Measurements from ENCODE around the gene IMMP2L. TPM values are rescaled to one million over a fixed set of nuclear protein-coding genes. Genes with fewer than 3 reads are reported as not detected.

Gene IMMP2L
- total and polyA plus RNA-seq, 4 donors, result 7.3 to 21.1 (median 12.4) TPM

- 96% methylated on average over 2 of the region's 2 CpGs for WGBS
- H3K27ac ChIP-seq (ENCODE audit: low read depth in 1 of 2, low read length in 2 of 2), result no peak overlapping the region
- no peak overlapping the region for H3K4me3 ChIP-seq (ENCODE audit: low read depth in 1 of 3, low read length in 3 of 3)
- no peaks in the 10 kb centered on the region for H3K9me3 ChIP-seq (ENCODE audit: control insufficient read depth in 4 of 4, low read length in 3 of 4)
- no peaks in the 10 kb centered on the region for H3K27me3 ChIP-seq (ENCODE audit: control insufficient read depth in 4 of 4, insufficient read depth in 4 of 4, low read length in 3 of 4)
- no peaks in the 10 kb centered on the region for H3K4me1 ChIP-seq (ENCODE audit: control insufficient read depth in 4 of 4, insufficient read depth in 4 of 4, low read length in 3 of 4)
- no peak for DNase-seq (ENCODE audit: low spot score)
- H3K9ac ChIP-seq (ENCODE audit: low read depth in 1 of 2, low read length in 2 of 2), result no peak overlapping the region
- H3K36me3 ChIP-seq (ENCODE audit: control insufficient read depth in 4 of 4, insufficient read depth in 3 of 4, low read depth in 1 of 4, low read length in 3 of 4), result no peaks in the 10 kb centered on the region
- TF ChIP-seq GABPA (IDR thresholded peaks at IDR 0.05 in 1 of 2, conservative IDR thresholded peaks at IDR 0.05 in 1 of 2), result no peak
- no peak for TF ChIP-seq HNF4A (conservative IDR thresholded peaks at IDR 0.05)
- TF ChIP-seq ATF3 (IDR thresholded peaks at IDR 0.05), result no peak
- TF ChIP-seq HNF4G (IDR thresholded peaks at IDR 0.05), result no peak
- TF ChIP-seq CTCF (IDR thresholded peaks at IDR 0.05; ENCODE audit: low read depth, low read length, missing input control), result no peak
- no peak for TF ChIP-seq YY1 (IDR thresholded peaks at IDR 0.05)
- no peak for TF ChIP-seq TAF1 (conservative IDR thresholded peaks at IDR 0.05)
- no peak for TF ChIP-seq ZBTB33 (IDR thresholded peaks at IDR 0.05)
- no peak for TF ChIP-seq MAX (IDR thresholded peaks at IDR 0.05)
- no peak for TF ChIP-seq FOXA1 (IDR thresholded peaks at IDR 0.05)
- TF ChIP-seq NR2F2 (IDR thresholded peaks at IDR 0.05), result no peak
These were observed 680.6 kb downstream of the IMMP2L start for GRCh38 chr7:110881721-110882120.

- Histone ChIP-seq H3K9me3 (ENCODE audit: control insufficient read depth in 4 of 4, low read length in 3 of 4) (no peaks in the 10 kb centered on the region), H3K27ac (ENCODE audit: low read depth in 1 of 2, low read length in 2 of 2) (no peak overlapping the region), H3K36me3 (ENCODE audit: control insufficient read depth in 4 of 4, insufficient read depth in 3 of 4, low read depth in 1 of 4, low read length in 3 of 4) (no peaks in the 10 kb centered on the region), H3K4me1 (ENCODE audit: control insufficient read depth in 4 of 4, insufficient read depth in 4 of 4, low read length in 3 of 4) (no peaks in the 10 kb centered on the region), H3K27me3 (ENCODE audit: control insufficient read depth in 4 of 4, insufficient read depth in 4 of 4, low read length in 3 of 4) (no peaks in the 10 kb centered on the region), H3K9ac (ENCODE audit: low read depth in 1 of 2, low read length in 2 of 2) (no peak overlapping the region), H3K4me3 (ENCODE audit: low read depth in 1 of 3, low read length in 3 of 3) (no peak overlapping the region)
- DNase-seq (ENCODE audit: low spot score), result no peak
- TF ChIP-seq RAD21 (IDR thresholded peaks at IDR 0.05) (no peak), SP1 (IDR thresholded peaks at IDR 0.05) (no peak), ZBTB33 (IDR thresholded peaks at IDR 0.05) (no peak), NR2F2 (IDR thresholded peaks at IDR 0.05) (no peak), FOXA1 (IDR thresholded peaks at IDR 0.05) (no peak)
These were observed 681.3 kb downstream of the IMMP2L start for GRCh38 chr7:110880971-110881370.

Measured in liver (tissue), 9 donors.